Measurements from ENCODE around the gene ITFG1. TPM values are rescaled to one million over a fixed set of nuclear protein-coding genes. Genes with fewer than 3 reads are reported as not detected.
"Not testable (repeated sequence)": the region's sequence is repeated elsewhere in the genome, so short reads cannot be mapped to it uniquely, and the experiment has no call there.

Gene ITFG1
- polyA plus RNA-seq, 3 donors: 28.9 to 62.5 (median 35.3) TPM

DNA sequence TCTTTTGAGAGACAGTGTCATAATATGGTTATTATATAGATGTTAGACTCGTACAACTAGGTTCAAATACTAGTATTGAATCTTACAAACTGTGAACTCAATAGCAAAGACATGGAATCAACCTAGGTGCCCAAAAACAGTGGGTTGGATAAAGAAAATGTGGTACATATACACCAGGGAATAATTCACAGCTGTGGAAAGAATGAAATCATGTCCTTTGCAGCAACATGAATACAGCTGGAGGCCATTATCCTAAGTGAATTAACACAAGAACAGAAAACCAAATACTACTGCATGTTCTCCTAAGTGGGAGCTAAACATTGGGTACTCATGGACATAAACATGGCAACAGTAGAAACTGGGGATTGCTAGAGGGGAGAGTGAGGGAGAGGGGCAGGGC, 8.4 kb upstream of the ITFG1 start:
- Mint-ChIP-seq H3K9me3 (peaks cover 0 to 5% (median 0%) of the 10 kb centered on the region in 7 donors), H3K36me3 (peaks cover 26 to 27% of the 10 kb centered on the region in 2 donors), H3K27me3 (ENCODE audit: low read depth in 3 of 3) (peaks cover 0 to 2% (median 0%) of the 10 kb centered on the region in 3 donors), H3K27ac (no peak overlapping the region), H3K4me3 (no peak overlapping the region), H3K4me1 (peaks cover 10% of the 10 kb centered on the region)
- no peak overlapping the region for H3K4me3 ChIP-seq (replicated peaks in 1 of 3; ENCODE audit: low read depth in 2 of 3, low read length in 3 of 3)
- no peaks in the 10 kb centered on the region for H3K9me3 ChIP-seq (replicated peaks in 1 of 2; ENCODE audit: control insufficient read depth in 1 of 2, insufficient read depth in 1 of 2, low read length in 2 of 2)
- intact Hi-C loops (cut with micrococcal nuclease): loop anchor here in 1 of 2 donors (10.0 kb wide), 1 partner anchor 494 kb away; the partner anchor contains the start of gene DNAJA2
- H4K20me1 ChIP-seq (ENCODE audit: insufficient read depth, low read length): peaks cover 60% of the 10 kb centered on the region
- TF ChIP-seq, protein P1, sequence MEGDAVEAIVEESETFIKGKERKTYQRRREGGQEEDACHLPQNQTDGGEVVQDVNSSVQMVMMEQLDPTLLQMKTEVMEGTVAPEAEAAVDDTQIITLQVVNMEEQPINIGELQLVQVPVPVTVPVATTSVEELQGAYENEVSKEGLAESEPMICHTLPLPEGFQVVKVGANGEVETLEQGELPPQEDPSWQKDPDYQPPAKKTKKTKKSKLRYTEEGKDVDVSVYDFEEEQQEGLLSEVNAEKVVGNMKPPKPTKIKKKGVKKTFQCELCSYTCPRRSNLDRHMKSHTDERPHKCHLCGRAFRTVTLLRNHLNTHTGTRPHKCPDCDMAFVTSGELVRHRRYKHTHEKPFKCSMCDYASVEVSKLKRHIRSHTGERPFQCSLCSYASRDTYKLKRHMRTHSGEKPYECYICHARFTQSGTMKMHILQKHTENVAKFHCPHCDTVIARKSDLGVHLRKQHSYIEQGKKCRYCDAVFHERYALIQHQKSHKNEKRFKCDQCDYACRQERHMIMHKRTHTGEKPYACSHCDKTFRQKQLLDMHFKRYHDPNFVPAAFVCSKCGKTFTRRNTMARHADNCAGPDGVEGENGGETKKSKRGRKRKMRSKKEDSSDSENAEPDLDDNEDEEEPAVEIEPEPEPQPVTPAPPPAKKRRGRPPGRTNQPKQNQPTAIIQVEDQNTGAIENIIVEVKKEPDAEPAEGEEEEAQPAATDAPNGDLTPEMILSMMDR (IDR thresholded peaks at IDR 0.05): no peak
- H2AFZ ChIP-seq (ENCODE audit: insufficient read depth, low read depth, low read length, poor library complexity, severe bottlenecking): no peak overlapping the region
- H3K79me2 ChIP-seq (ENCODE audit: insufficient read depth, low read length): peaks cover 96% of the 10 kb centered on the region
- peaks cover 12 to 53% of the 10 kb centered on the region in 2 donors for H3K36me3 ChIP-seq (replicated peaks in 1 of 2; ENCODE audit: control insufficient read depth in 1 of 2, insufficient read depth in 2 of 2, low read length in 2 of 2)
- no CpG with 5 or more reads among the region's 1 CpG for WGBS (ENCODE audit: insufficient coverage)
- H3K27me3 ChIP-seq (ENCODE audit: control insufficient read depth in 2 of 2, insufficient read depth in 2 of 2, low read length in 2 of 2): no peaks in the 10 kb centered on the region
- no peak overlapping the region for H3K4me2 ChIP-seq (replicated peaks; ENCODE audit: extremely low read depth, low read length, poor library complexity, severe bottlenecking)
- H3K9ac ChIP-seq (ENCODE audit: insufficient read depth, low read length, poor library complexity, severe bottlenecking): no peak overlapping the region
- no peak for DNase-seq
- no peak overlapping the region for H3K27ac ChIP-seq (ENCODE audit: low read depth in 1 of 2, low read length in 2 of 2)
- H3K4me1 ChIP-seq (ENCODE audit: control insufficient read depth in 1 of 2, insufficient read depth in 2 of 2, low read length in 2 of 2): peaks cover 0 to 3% of the 10 kb centered on the region in 2 donors

DNA sequence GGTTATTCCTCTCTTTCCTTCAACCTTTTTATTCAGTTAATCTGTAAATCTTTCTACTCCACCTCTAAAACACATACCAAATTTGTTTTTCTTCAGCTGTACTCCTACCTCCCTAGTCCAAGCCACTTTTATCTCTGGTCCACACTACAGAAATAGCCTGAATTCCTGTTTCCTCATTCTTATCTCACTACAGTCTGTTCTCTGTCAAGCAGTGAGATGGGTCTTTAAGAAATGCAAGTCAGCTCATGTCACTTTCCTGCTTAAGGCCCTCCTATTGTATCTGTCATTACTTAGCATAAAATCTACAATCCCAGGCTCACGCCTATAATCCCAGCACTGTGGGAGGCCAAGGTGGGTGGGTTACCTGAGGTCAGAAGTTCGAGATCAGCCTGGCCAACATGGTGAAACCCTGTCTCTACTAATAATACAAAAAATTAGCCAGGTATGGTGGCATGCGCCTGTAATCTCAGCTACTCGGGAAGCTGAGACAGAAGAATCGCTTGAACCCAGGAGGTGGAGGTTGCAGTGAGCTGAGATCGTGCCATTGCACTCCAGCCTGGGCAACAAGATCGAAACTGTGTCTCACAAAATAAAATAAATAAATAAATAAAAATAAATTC, 7.3 kb upstream of the ITFG1 start:
- not testable (repeated sequence) for H3K27me3 ChIP-seq (ENCODE audit: control insufficient read depth in 2 of 2, insufficient read depth in 2 of 2, low read length in 2 of 2); H3K27me3 Mint-ChIP-seq (ENCODE audit: low read depth in 3 of 3); H3K4me1 ChIP-seq (ENCODE audit: control insufficient read depth in 1 of 2, insufficient read depth in 2 of 2, low read length in 2 of 2); H3K27ac ChIP-seq (ENCODE audit: low read depth in 1 of 2, low read length in 2 of 2); H3K4me2 ChIP-seq (replicated peaks; ENCODE audit: extremely low read depth, low read length, poor library complexity, severe bottlenecking); H3K9ac ChIP-seq (ENCODE audit: insufficient read depth, low read length, poor library complexity, severe bottlenecking); H3K4me3 Mint-ChIP-seq; H3K9me3 ChIP-seq (replicated peaks in 1 of 2; ENCODE audit: control insufficient read depth in 1 of 2, insufficient read depth in 1 of 2, low read length in 2 of 2); H2AFZ ChIP-seq (ENCODE audit: insufficient read depth, low read depth, low read length, poor library complexity, severe bottlenecking); H3K4me3 ChIP-seq (replicated peaks in 1 of 3; ENCODE audit: low read depth in 2 of 3, low read length in 3 of 3); H3K9me3 Mint-ChIP-seq; DNase-seq
- Mint-ChIP-seq H3K4me1 (peaks cover 15% of the 10 kb centered on the region), H3K36me3 (peaks cover 30 to 31% of the 10 kb centered on the region in 2 donors), H3K27ac (peak overlapping the region in 2 of 7 donors; percentile 3 to 69)
- WGBS (ENCODE audit: insufficient coverage): 100% methylated on average over 1 of the region's 7 CpGs
- Histone ChIP-seq H4K20me1 (ENCODE audit: insufficient read depth, low read length) (peaks cover 64% of the 10 kb centered on the region), H3K79me2 (ENCODE audit: insufficient read depth, low read length) (peaks cover 97% of the 10 kb centered on the region), H3K36me3 (replicated peaks in 1 of 2; ENCODE audit: control insufficient read depth in 1 of 2, insufficient read depth in 2 of 2, low read length in 2 of 2) (peaks cover 16 to 61% of the 10 kb centered on the region in 2 donors)
- intact Hi-C loops (cut with micrococcal nuclease): loop anchor here in 1 of 2 donors (10.0 kb wide), 1 partner anchor 493 kb away; the partner anchor contains the start of gene DNAJA2

Data from CD14-positive monocyte (primary cell).